ENCODE data around the gene CTDSPL. TPM values are rescaled to one million over a fixed set of nuclear protein-coding genes. Genes with fewer than 3 reads are reported as not detected.

The CTDSPL gene
- total and polyA plus RNA-seq, 2 of the 13 experiments (the other 11 are each of a cell fraction or from before 2014, with no cell fraction given): 26.1 to 142 TPM

- TF ChIP-seq MTERF4 (CRISPR knock-in tag; IDR thresholded peaks at IDR 0.05): no peak
- TF ChIP-seq HOMEZ (CRISPR knock-in tag; IDR thresholded peaks at IDR 0.05; ENCODE audit: low read depth): no peak
- no peak for TF ChIP-seq ZNF766 (CRISPR knock-in tag; IDR thresholded peaks at IDR 0.05; ENCODE audit: borderline replicate concordance)
- peak; percentile 22; the same call in 1 of the 2 replicates for TF ChIP-seq ZFY (CRISPR knock-in tag; IDR thresholded peaks at IDR 0.05)
- TF ChIP-seq ZSCAN30 (CRISPR knock-in tag; IDR thresholded peaks at IDR 0.05): no peak
- TF ChIP-seq CERS6 (CRISPR knock-in tag; IDR thresholded peaks at IDR 0.05): no peak
- 0 out of 2 replicates have a peak, but pooled peaks have one; percentile 9 for TF ChIP-seq THAP11 (CRISPR knock-in tag; IDR thresholded peaks at IDR 0.05)
- peak; percentile 70 for TF ChIP-seq ZNF563 (CRISPR knock-in tag; IDR thresholded peaks at IDR 0.05)
- no peak for TF ChIP-seq MIER3 (CRISPR knock-in tag; IDR thresholded peaks at IDR 0.05; ENCODE audit: borderline replicate concordance)
- TF ChIP-seq RFX3 (CRISPR knock-in tag; IDR thresholded peaks at IDR 0.05): no peak
- TF ChIP-seq HMGA1 (CRISPR knock-in tag; conservative IDR thresholded peaks at IDR 0.05): no peak
- peak; percentile 64 for TF ChIP-seq ZNF687 (CRISPR knock-in tag; IDR thresholded peaks at IDR 0.05)
- TF ChIP-seq ZNF674 (CRISPR knock-in tag; IDR thresholded peaks at IDR 0.05; ENCODE audit: low read depth): no peak
- TF ChIP-seq ZNF513 (CRISPR knock-in tag; conservative IDR thresholded peaks at IDR 0.05): no peak
- TF ChIP-seq ZNF878 (CRISPR knock-in tag; IDR thresholded peaks at IDR 0.05): no peak
- no peak for TF ChIP-seq ZNF530 (CRISPR knock-in tag; IDR thresholded peaks at IDR 0.05; ENCODE audit: low read depth)
- TF ChIP-seq ZNF564 (CRISPR knock-in tag; IDR thresholded peaks at IDR 0.05): no peak
- TF ChIP-seq CSRNP2 (CRISPR knock-in tag; conservative IDR thresholded peaks at IDR 0.05; ENCODE audit: low read depth): no peak
Observed at GRCh38 chr3:37862219-37862902, 681 bp downstream of the CTDSPL start (continued).

Data from HepG2 (cell line).